Endothelial cell of umbilical vein (primary cell): Measurements from ENCODE around the gene KCNIP1.

Experiments used
- CTCF ChIP-seq, 2 donors: IDR thresholded peaks; 1 replicate in 1 of 2; 2 replicates in 1 of 2; pipeline ENCODE4 v1.5.1; 2011; ENCODE audit warnings: low read length in 2 of 2, mild to moderate bottlenecking in 2 of 2, moderate library complexity in 2 of 2, control low read depth in 1 of 2, inconsistent platforms in 1 of 2, low read depth in 1 of 2; ENCODE audit not compliant: insufficient read depth in 1 of 2; ENCODE audit errors: extremely low read depth in 1 of 2
- EZH2 ChIP-seq: IDR thresholded peaks from 2 replicates; pipeline ENCODE4 v1.6.1; 2012; ENCODE audit warnings: borderline replicate concordance, low read depth, mild to moderate bottlenecking, moderate library complexity, low read length, inconsistent platforms; ENCODE audit not compliant: severe bottlenecking
- MYC ChIP-seq: IDR thresholded peaks from one replicate; pipeline ENCODE4 v1.6.1; 2011; ENCODE audit warnings: mild to moderate bottlenecking, low read depth, low read length
- POLR2A ChIP-seq: IDR thresholded peaks from 2 replicates; pipeline ENCODE4 v1.6.1; 2012; ENCODE audit warnings: low read depth, mild to moderate bottlenecking, control low read depth, low read length
- POLR2AphosphoS5 ChIP-seq: IDR thresholded peaks from 2 replicates; pipeline ENCODE4 v1.6.1; 2012; ENCODE audit warnings: low read depth, mild to moderate bottlenecking, control low read depth, low read length, moderate library complexity; ENCODE audit not compliant: insufficient read depth

- TF ChIP-seq CTCF (IDR thresholded peaks at IDR 0.05; ENCODE audit: extremely low read depth in 1 of 2, insufficient read depth in 1 of 2, low read depth in 1 of 2, low read length in 2 of 2), result no peak
- TF ChIP-seq POLR2A, result no peak
- TF ChIP-seq EZH2, result peak; percentile 57
- TF ChIP-seq MYC, result no peak
- TF ChIP-seq POLR2AphosphoS5, result no peak
These were observed at the start of gene KCNIP1 for GRCh38 chr5:170503990-170504596.
